RWPE2 (cell line): ENCODE results near the gene NUMBL.

Source experiments
- ATAC-seq: fragments of 200-7000 bp; cut with Tn5 transposase; 3 replicates; pipeline ENCODE4 v1.9.1; 2021; ENCODE audit warnings: low read depth
- DNase-seq: peaks from one replicate; pipeline ENCODE4 v3.0.0-alpha.2; 2020; ENCODE audit warnings: low spot score
- H3K27ac ChIP-seq: fragments of 450-650 bp; 2 replicates; pipeline ENCODE4 v1.5.1; 2017; ENCODE audit warnings: mild to moderate bottlenecking; ENCODE audit not compliant: poor library complexity, severe bottlenecking
- H3K27me3 ChIP-seq: fragments of 250-450 bp; sonication (Bioruptor Pico); 2 replicates; pipeline ENCODE4 v1.5.1; 2021; ENCODE audit warnings: mild to moderate bottlenecking, moderate library complexity; ENCODE audit not compliant: insufficient read depth, poor library complexity, severe bottlenecking
- H3K36me3 ChIP-seq: fragments of 250-450 bp; sonication (Bioruptor Pico); 2 replicates; pipeline ENCODE4 v1.5.1; 2020; ENCODE audit warnings: low read depth, mild to moderate bottlenecking, moderate library complexity
- H3K4me1 ChIP-seq: fragments of 250-450 bp; sonication (Bioruptor Pico); 2 replicates; pipeline ENCODE4 v1.5.1; 2021; ENCODE audit warnings: mild to moderate bottlenecking, moderate library complexity; ENCODE audit not compliant: insufficient read depth, poor library complexity, severe bottlenecking
- H3K4me3 ChIP-seq: fragments of 250-450 bp; sonication (Bioruptor Pico); 2 replicates; pipeline ENCODE4 v1.5.1; 2021; ENCODE audit warnings: mild to moderate bottlenecking, moderate library complexity; ENCODE audit not compliant: severe bottlenecking
- H3K9me3 ChIP-seq: fragments of 250-450 bp; sonication (Bioruptor Pico); 2 replicates; pipeline ENCODE4 v1.5.1; 2021; ENCODE audit warnings: mild to moderate bottlenecking, moderate library complexity; ENCODE audit not compliant: severe bottlenecking
- TF ChIP-seq, protein P1 (sequence below): fragments of 450-650 bp; IDR thresholded peaks from one replicate; pipeline ENCODE4 v1.5.1; 2017; ENCODE audit warnings: mild to moderate bottlenecking, moderate library complexity; ENCODE audit not compliant: poor library complexity, severe bottlenecking

The NUMBL gene

DNA sequence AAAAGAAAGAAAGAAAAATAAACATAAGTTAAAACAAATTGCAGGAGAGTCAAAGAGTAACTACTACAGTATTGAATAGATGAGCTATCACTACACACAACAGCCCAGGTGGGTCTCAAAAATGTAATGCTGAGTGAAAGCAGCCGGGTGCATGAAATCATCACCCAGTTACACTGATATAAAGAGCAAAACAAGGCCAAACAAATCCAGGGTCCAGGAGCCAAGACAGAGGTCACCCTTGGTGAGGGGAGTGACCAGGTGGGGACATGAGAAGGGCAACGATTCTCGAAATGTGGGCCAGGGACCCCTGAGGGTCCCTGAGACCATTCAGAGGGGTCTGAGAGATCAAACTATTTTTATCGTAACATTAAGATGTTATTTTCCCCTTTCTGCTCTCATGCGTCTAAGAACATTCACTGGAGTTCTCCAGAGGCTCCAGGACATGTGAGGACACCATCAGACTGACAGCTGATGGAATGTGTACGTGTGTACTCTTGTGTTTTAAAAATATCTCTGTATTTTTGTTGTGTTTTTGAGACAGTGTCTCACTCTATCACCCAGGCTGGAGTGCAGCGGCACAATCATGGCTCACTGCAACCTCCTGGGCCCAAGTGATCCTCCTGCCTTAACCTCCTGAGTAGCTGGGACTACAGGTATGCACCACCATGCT is 15.6 kb upstream of the NUMBL start:
- no peak for ATAC-seq
- no peaks in the 10 kb centered on the region for H3K9me3 ChIP-seq
- H3K27ac ChIP-seq = no peak overlapping the region
- H3K27me3 ChIP-seq = no peaks in the 10 kb centered on the region
- H3K4me1 ChIP-seq = no peaks in the 10 kb centered on the region
- TF ChIP-seq, protein P1, sequence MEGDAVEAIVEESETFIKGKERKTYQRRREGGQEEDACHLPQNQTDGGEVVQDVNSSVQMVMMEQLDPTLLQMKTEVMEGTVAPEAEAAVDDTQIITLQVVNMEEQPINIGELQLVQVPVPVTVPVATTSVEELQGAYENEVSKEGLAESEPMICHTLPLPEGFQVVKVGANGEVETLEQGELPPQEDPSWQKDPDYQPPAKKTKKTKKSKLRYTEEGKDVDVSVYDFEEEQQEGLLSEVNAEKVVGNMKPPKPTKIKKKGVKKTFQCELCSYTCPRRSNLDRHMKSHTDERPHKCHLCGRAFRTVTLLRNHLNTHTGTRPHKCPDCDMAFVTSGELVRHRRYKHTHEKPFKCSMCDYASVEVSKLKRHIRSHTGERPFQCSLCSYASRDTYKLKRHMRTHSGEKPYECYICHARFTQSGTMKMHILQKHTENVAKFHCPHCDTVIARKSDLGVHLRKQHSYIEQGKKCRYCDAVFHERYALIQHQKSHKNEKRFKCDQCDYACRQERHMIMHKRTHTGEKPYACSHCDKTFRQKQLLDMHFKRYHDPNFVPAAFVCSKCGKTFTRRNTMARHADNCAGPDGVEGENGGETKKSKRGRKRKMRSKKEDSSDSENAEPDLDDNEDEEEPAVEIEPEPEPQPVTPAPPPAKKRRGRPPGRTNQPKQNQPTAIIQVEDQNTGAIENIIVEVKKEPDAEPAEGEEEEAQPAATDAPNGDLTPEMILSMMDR = no peak
- H3K36me3 ChIP-seq = peaks cover 78% of the 10 kb centered on the region
- H3K4me3 ChIP-seq = no peak overlapping the region
- no peak for DNase-seq

DNA sequence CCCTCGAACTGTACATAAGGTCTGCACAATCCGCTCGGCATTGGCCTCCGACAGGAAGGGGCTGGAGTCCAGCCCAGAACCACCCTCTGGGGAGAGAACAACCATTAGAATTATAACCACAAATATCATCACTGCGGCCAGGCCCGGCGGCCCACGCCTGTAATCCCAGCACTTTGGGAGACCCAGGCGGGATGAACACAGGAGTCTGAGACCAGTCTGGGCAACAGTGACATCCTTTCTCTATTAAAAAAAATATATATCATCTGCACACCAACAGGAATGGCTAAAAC is 14.9 kb upstream of the NUMBL start:
- TF ChIP-seq, protein P1 = no peak
- H3K27ac ChIP-seq = no peak overlapping the region
- H3K4me1 ChIP-seq = no peaks in the 10 kb centered on the region
- no peaks in the 10 kb centered on the region for H3K9me3 ChIP-seq
- H3K27me3 ChIP-seq = no peaks in the 10 kb centered on the region
- peaks cover 72% of the 10 kb centered on the region for H3K36me3 ChIP-seq
- H3K4me3 ChIP-seq = no peak overlapping the region
- ATAC-seq (no peak), DNase-seq (no peak)

DNA sequence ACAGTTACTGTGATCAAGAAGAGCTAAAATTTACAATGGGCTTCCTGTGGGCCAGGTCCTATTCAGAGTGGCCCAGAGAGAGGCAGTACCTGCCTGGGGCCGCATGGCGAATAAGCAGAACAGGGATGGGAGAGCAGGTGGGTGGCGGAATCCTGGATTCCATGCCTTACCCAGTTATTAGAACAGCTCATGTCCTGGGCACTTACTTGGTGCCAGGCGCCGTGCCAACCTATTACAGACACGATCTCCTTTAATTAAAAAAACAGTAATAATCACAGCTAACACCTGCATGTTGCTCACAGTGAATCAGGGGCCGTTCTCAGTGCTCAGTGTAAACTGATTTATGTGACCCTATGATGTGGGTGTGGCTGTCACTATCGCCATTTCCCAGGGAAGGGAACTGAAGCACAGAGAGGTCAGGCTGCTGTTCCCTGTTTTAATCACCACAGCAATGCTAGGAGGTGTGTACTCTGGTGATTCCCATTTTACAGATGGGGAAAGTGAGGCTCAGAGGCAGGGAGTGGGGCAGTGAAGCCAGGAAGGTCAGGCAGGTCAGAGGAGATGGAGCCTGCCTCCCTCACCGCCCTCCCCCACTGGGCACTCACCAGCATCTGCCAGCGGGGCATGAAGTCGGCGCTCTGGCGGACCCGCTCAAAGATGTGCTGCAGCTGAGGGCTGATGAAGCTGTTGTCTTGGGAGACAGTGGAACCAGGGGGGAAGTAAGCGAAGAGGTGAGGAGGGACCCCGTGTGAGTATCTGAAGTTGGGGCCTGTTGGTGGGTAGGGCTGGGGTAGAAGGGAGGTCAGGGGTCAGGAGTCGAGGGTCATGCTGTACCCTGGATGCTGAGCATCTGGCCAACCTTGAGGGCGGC is 14.3 kb upstream of the NUMBL start:
- ATAC-seq = no peak
- peaks cover 67% of the 10 kb centered on the region for H3K36me3 ChIP-seq
- TF ChIP-seq, protein P1 = no peak

DNA sequence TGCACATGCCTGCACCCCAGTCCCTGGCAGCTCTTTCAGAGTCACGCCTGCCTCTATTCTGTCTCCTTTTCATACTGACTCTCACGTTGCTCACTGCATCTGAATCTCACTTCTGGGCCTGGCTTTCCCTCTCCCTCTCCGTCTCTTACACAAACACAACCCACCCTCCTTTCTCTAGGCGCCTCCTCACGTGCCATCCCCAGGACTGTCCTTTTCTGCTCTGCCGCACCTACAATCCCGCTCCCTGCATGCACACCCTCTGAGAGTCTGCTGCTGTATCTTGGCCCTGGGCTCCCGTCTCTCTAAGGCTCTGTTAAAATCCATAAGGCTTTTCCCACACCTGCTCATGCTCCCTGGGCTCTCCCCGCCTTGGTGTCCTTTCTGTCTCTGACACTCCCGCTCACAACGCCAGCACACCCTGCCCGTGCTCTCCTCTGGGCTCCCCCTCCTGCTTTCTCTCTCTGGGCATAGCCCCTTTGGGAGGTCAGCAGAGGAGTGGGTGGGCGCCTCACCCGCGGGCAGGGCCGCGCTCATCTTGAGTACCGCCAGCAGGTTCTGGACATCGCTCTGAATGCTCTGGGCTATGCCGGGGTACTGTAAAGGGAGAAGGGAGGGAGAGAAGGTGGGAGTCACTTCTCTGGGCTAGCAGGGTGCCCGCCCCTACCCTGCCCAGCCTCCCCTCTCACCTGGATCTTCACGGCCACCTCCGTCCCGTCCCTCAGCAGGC is 12.7 kb upstream of the NUMBL start:
- H3K27me3 ChIP-seq = no peaks in the 10 kb centered on the region
- no peak for ATAC-seq
- TF ChIP-seq, protein P1 = no peak
- H3K4me1 ChIP-seq = no peaks in the 10 kb centered on the region
- DNase-seq = no peak
- no peak overlapping the region for H3K27ac ChIP-seq
- H3K4me3 ChIP-seq = no peak overlapping the region
- H3K9me3 ChIP-seq = no peaks in the 10 kb centered on the region
- H3K36me3 ChIP-seq = peaks cover 54% of the 10 kb centered on the region

More for the DNA sequence above, 14.3 kb upstream of the NUMBL start:
- no peak for DNase-seq
- Histone ChIP-seq H3K4me3 (no peak overlapping the region), H3K27ac (no peak overlapping the region), H3K9me3 (no peaks in the 10 kb centered on the region), H3K27me3 (no peaks in the 10 kb centered on the region), H3K4me1 (no peaks in the 10 kb centered on the region)
